ENCODE measurements around the gene ANKRD35. TPM values are rescaled to one million over a fixed set of nuclear protein-coding genes. Genes with fewer than 3 reads are reported as not detected.

ANKRD35 gene
- total RNA-seq, 2 donors from 2014 or later, result 0.53 to 0.59 TPM

DNA sequence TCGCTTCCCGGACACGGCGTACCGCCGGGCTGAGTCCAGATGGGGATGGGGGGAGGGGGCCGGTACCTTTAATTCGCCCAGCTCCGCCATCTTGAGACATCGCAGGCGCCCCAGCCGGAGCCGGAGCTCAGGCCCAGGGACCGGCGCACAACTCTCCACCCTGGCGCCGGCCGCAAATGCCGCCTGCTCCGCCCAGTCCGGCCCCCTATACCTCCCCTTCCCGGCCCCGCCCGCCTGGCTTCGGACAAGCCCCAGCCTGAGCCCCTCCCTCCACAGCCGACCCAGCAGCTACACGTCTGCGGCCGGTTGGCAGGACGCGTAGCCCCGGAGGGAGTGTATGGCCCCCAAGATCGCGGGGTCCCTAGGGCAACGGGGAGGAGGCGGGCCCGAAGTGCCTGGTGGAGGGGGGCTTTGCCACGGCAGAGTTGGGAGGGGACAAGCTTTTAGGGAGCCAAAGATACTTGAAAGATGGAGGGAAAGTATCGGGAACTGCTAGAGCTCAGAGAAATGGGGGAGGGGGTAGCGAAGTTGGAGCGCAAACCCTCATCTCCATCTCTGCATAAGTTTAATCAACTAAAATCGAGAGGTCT, 26.7 kb downstream of the ANKRD35 start, which contains the start of gene PIAS3:
Gene PIAS3 (minus strand): TSS at position 181 of the 590 bp plus-strand sequence. CDS start 91 bp downstream, at position 90.
- intact Hi-C loops (cut with DNase I), result no loop called here
- H3K36me3 ChIP-seq, result no peaks in the 10 kb centered on the region
- peak; percentile 97 for DNase-seq

DNA sequence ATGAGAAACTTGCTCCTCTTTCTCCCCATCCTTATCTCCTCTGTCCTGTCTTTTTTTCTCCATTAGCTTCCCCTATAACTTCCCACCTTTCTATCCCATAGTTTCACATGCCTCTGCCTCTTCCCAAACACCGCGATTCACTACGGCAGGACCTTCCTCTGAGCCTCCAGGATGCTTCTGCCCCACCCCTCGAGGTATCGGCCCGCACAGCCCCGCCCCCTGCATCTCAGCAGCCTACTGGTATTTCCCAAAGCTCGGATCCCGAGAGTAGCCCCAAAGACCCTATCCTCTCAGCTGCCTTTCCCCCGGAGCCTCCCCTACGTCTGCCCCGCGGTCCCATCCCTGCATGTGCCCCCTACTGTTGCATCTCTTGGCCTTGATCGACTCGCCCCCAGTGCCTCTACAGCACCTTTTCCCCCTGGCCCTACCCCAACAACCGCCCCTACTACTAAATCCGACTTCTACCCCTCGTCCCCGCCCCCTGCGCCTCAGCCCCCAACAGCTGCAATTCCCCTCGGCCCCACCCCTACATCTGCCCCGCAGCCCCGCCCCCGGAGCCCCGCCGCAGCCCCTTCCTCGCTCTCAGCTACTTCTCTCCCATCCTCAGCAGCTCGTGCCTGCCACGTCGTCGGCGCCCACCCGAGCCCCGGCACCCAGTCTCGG, 27.3 kb downstream of the ANKRD35 start:
- Histone ChIP-seq H3K36me3 (no peaks in the 10 kb centered on the region), H3K9ac (ENCODE audit: low read depth in 2 of 2, low read length in 2 of 2) (peak overlapping the region; percentile 70 to 71), H3K27ac (peak overlapping the region; percentile 91), H3K9me3 (no peaks in the 10 kb centered on the region), H3K27me3 (no peaks in the 10 kb centered on the region), H3K4me1 (peaks cover 5% of the 10 kb centered on the region), H3K4me3 (peak overlapping the region; percentile 73)
- intact Hi-C loops (cut with DNase I), result no loop called here
- peak; percentile 75 for DNase-seq
- TF ChIP-seq, protein P1, sequence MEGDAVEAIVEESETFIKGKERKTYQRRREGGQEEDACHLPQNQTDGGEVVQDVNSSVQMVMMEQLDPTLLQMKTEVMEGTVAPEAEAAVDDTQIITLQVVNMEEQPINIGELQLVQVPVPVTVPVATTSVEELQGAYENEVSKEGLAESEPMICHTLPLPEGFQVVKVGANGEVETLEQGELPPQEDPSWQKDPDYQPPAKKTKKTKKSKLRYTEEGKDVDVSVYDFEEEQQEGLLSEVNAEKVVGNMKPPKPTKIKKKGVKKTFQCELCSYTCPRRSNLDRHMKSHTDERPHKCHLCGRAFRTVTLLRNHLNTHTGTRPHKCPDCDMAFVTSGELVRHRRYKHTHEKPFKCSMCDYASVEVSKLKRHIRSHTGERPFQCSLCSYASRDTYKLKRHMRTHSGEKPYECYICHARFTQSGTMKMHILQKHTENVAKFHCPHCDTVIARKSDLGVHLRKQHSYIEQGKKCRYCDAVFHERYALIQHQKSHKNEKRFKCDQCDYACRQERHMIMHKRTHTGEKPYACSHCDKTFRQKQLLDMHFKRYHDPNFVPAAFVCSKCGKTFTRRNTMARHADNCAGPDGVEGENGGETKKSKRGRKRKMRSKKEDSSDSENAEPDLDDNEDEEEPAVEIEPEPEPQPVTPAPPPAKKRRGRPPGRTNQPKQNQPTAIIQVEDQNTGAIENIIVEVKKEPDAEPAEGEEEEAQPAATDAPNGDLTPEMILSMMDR (IDR thresholded peaks at IDR 0.05), result no peak

More for the DNA sequence above, 26.7 kb downstream of the ANKRD35 start, which contains the start of gene PIAS3:
- peak within 1 kb of the TSS; percentile 91 for H3K27ac ChIP-seq
- TF ChIP-seq, protein P1 (IDR thresholded peaks at IDR 0.05), result no peak
- peak within 1 kb of the TSS; percentile 82 to 98 for H3K9ac ChIP-seq (ENCODE audit: low read depth in 2 of 2, low read length in 2 of 2)
- peaks cover 5% of the 10 kb centered on the region for H3K4me1 ChIP-seq
- no peaks in the 10 kb centered on the region for H3K9me3 ChIP-seq
- peak within 1 kb of the TSS; percentile 73 for H3K4me3 ChIP-seq
- H3K27me3 ChIP-seq, result no peaks in the 10 kb centered on the region

DNA sequence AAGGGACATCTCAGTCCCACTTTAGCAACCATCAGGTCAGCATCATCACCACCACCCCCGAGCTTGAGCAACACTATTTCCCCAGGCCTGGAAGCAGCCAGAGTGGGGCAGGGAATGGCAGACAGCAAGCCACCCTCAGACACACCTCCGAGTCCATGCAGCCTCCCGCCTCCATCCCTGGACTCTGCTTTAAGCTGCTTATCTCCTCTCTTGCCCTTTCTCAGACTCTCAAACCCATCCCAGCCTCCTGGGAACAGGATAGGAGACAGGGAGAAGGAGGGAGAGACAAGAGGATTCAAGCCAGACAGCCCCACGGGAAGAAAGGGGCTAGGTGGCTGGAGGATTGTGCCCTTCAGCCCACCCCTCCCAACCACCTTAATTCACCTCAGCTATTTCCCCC, 28.5 kb downstream of the ANKRD35 start:
- TF ChIP-seq, protein P1 (IDR thresholded peaks at IDR 0.05), result no peak
- Histone ChIP-seq H3K27ac (no peak overlapping the region), H3K9ac (ENCODE audit: low read depth in 2 of 2, low read length in 2 of 2) (peak overlapping the region in 1 of 2 donors; percentile 26), H3K4me3 (no peak overlapping the region), H3K36me3 (no peaks in the 10 kb centered on the region), H3K9me3 (no peaks in the 10 kb centered on the region), H3K4me1 (peaks cover 5% of the 10 kb centered on the region), H3K27me3 (no peaks in the 10 kb centered on the region)
- intact Hi-C loops (cut with DNase I), result no loop called here
- no peak for DNase-seq

DNA sequence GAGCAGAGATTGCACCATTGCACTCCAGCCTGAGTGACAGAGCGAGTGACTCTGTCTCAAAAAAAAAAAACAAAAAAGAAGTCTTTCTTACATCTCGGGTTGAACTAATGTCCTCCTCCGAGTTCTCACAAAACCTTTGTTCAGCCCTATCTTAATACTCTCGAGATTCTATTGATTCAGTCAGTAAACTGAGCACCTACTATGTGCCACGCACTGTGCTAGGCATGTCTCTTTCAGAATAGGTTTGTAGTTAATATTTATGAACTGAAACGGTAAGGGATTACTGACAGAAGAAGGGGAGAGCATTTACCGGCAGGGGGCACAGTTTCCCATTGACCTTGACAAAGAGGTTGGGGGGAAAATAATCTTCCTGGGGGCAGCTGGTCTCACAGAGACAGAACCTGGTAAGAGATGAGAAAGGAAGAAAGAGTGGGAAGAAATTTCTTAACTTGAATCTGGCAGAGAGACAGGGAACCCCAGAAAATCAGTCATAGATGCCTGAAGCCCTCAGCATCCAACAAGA, 30.2 kb downstream of the ANKRD35 start:
- no peaks in the 10 kb centered on the region for H3K36me3 ChIP-seq
- TF ChIP-seq, protein P1 (IDR thresholded peaks at IDR 0.05), result no peak
- H3K27me3 ChIP-seq, result no peaks in the 10 kb centered on the region
- H3K9ac ChIP-seq (ENCODE audit: low read depth in 2 of 2, low read length in 2 of 2), result no peak overlapping the region
- H3K4me3 ChIP-seq, result no peak overlapping the region
- DNase-seq, result no peak
- no peak overlapping the region for H3K27ac ChIP-seq
- H3K9me3 ChIP-seq, result no peaks in the 10 kb centered on the region
- intact Hi-C loops (cut with DNase I), result no loop called here
- H3K4me1 ChIP-seq, result peaks cover 5% of the 10 kb centered on the region

DNA sequence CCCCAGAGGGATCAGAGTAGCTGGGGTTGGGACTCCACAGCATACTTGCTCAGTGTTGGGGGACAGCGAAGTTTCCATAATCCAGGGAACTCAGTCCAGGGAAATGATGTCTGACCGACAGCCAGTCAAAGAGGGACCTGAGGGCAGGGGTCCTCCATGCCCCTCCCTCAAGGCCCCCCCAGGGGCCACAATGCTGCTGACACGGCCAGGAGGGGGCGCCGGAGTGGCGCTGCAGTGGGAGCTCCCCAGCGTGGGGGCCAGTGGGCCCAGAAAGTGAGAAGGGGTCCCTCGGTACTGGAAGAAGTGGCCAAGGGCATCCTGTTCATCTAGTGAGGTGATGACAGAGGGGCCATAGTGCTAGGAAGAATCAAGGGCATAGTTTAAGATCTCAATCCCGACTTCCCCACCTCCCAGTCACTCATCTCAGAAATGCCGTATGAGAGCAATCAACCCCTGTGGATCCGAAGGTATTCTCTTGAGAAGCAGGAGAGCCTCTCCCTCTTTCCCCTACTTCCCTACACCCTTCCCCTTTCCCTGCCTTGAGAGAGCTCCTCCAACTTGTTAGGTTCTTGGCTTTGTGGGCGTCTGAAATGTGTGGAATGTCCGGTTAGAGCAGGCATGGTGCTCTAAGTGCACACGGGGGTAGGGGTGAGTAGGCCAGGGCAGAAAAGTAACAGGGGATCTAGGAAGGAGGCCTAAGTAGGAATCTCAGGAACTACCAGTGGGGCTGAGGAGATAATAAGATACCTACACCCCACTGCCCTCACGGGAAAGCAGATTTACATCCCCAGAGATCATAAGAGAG, 36.1 kb downstream of the ANKRD35 start:
- H3K36me3 ChIP-seq, result no peaks in the 10 kb centered on the region
- no peaks in the 10 kb centered on the region for H3K9me3 ChIP-seq
- intact Hi-C loops (cut with DNase I), result loop anchor here (5.0 to 10.0 kb wide), 2 partner anchors 65 to 163 kb away; partner anchors contain the start of genes ITGA10 and PEX11B
- H3K9ac ChIP-seq (ENCODE audit: low read depth in 2 of 2, low read length in 2 of 2), result no peak overlapping the region
- H3K27me3 ChIP-seq, result no peaks in the 10 kb centered on the region
- H3K4me3 ChIP-seq, result no peak overlapping the region
- TF ChIP-seq, protein P1 (IDR thresholded peaks at IDR 0.05), result no peak
- peaks cover 10% of the 10 kb centered on the region for H3K4me1 ChIP-seq
- no peak overlapping the region for H3K27ac ChIP-seq
- no peak for DNase-seq
